HG03064 (cell line): ENCODE data around the gene MIA.
"Not testable (repeated sequence)": the region's sequence is repeated elsewhere in the genome, so short reads cannot be mapped to it uniquely, and the experiment has no call there.

Experiments
- ATAC-seq: cut with Tn5 transposase; IDR thresholded peaks from one replicate; pipeline ENCODE4 v1.9.1; 2021; ENCODE audit warnings: low read depth; ENCODE audit not compliant: unreplicated experiment

The MIA gene

DNA sequence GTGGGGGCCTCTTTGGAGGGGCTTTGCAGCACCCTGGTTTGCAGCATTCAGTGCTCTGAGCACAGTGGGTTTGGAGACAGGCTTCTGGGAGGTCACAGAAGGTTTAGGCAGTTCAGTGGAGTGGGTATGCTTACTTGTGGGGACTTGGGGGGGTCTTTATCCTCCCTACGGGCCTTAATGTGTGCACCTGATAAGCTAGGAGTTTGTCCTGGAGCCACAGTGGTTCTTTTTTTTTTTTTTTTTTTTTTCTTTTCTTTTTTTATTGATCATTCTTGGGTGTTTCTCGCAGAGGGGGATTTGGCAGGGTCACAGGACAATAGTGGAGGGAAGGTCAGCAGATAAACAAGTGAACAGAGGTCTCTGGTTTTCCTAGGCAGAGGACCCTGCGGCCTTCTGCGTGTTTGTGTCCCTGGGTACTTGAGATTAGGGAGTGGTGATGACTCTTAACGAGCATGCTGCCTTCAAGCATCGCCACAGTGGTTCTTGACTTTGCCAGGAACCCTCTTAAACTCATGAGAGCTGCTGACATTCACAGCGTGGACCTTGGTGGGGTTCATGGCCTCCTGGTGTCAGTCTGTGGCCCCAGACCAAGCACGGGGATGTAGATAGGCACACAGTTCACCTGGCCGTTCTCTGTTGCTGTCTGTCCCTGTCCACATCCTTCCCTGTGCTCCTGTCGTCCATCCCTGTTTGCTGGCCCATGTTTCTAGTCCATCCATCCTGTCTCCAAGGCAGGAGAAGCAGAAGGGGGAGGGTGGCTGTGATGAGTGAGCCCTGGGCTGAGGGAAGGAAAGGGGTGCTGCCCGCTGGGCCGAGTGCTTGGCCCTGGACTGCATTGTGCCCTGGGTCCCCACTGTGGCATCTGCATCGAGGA lies 26.3 kb downstream of the MIA start:
- ATAC-seq, result no peak

DNA sequence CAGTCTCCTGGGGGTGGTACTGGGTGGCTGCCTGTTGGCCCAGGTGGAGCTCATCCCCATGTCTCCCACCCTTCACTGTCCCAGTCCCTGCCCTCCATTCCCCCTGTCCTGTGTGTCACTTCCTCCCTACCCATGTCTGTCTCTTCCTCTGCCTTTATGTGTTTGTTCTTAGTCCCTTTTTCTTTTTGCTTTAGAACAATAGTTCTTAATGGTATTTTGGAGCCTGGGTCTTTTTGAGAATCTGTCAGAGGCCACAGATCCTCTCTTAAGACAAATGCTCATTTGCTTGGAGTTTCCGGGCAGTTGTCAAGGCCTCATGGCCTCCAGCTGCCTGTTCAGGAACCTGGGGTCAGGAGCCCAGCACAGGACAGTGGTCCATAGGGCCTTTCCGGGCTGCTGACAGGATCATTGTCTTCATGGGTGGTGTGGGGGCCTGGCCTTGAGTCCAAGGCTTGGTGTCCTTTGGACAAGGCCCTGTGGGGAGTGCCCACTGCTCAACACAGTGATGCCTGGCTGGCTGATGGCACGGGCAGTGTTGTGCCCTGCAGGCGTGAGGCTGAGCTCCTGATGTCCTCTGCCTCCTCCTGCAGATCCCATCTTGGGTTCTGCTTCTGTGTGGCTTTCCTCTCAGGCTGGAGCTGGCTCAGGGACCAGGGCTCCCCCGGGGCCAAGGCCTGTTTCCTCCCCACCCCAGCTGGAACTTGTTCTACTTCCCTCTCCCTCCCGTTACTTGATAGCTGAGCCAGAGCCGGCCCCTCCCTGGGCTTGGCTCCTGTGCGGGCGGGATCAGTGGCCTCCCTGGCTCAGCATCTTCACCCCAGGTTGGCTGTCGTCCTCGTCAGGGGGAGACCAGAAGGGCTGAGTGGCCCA lies 27.2 kb downstream of the MIA start:
- no peak for ATAC-seq

DNA sequence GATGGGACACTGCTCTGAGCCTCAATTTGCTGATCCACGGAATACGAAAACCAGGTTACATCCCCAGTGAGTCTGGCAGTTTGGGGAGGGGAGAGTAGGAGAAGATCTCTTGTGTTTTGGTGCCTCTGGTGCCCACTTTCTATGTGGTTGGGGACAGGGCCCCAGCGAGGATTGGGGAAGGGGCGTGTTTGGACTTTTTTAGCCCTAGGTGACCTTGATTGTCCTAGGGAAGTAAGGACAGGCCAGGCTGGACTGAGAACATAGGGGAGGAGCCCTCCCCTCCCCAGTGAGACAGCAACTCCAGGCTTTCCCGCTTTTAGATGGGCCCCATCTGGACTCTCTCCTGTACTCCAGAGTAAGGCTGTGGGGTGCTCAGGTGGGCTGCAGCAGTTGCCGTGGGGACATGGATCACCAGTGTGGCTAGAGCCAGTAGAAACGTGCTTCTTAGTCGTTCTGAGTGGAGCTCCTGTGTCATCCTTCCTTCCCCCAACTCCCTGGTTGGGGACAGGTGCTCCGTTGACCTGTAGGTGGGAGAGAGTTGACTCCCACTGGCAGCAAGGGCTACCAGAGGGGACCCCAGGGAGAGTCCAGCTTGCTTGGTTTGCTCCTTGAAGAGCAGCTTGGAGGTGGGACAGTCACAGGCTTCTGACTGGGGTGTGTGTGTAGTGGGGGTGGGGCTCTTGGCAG lies 28.0 kb downstream of the MIA start:
- no peak for ATAC-seq

DNA sequence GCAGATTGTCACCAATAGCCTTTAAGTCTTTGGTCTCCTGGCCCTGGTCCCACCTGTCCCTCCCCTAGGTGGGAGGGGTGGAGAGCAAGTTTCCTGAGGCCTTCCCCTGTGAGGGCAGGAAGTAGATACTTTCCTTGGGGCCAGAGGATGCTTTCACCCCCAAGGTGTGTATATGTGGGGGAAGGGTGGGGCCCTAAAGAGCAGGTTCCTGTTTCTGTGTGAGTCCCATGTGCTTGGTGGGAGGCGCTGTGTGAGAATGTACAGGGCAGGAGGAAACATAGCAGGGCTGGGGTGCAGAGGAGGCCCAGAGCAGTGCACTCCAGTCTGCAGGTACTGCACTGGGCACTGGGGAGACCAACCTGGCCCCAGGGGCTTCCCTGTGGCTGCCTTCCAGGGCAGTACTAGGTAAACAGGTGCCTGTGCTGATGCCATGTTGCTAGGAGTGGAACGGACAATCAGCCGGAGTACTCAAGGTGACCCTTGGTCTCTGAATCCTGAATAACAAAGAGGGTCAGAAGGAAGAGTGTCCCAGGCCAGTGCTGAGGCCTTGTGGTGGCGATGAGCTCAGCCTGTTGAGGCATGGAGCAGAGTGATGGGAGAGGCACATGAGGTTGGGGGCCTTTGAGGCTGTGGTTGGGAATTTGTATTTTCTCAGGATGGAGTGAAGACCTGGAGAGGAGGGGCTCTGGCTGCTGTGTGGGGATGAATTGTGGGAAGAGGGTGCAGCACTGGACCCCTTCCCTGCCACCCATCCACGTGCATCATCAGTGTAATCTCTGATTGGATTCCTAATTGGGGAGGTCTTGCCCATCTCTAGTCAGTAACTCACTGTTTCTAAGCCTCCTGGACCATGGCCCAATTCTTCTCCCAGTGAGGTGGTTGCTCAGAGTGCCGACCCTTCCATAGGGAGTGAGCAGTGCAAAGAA lies 28.8 kb downstream of the MIA start:
- no peak for ATAC-seq

DNA sequence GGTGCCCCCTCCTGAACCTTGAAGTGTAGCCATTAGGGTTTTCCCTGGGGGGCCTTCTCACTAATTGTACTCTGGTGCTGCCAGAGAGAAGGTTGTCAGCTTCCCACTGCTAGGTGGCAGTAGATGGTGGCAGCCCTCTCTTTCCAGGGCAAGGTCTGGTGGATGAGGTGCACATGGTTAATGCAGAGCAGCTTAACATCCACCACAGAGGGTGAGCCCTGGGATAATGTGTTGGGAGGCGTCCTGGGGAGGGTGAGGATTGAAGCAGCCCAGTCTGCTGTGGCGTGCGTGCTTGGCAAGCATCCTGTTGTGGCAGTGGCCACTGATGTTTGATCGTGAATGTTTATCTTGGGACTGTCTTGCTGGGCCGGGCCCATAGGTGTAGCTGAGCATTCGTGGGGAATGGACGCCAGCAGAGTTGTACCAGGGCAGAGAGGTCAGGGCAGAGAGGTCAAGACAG lies 29.5 kb downstream of the MIA start:
- no peak for ATAC-seq

DNA sequence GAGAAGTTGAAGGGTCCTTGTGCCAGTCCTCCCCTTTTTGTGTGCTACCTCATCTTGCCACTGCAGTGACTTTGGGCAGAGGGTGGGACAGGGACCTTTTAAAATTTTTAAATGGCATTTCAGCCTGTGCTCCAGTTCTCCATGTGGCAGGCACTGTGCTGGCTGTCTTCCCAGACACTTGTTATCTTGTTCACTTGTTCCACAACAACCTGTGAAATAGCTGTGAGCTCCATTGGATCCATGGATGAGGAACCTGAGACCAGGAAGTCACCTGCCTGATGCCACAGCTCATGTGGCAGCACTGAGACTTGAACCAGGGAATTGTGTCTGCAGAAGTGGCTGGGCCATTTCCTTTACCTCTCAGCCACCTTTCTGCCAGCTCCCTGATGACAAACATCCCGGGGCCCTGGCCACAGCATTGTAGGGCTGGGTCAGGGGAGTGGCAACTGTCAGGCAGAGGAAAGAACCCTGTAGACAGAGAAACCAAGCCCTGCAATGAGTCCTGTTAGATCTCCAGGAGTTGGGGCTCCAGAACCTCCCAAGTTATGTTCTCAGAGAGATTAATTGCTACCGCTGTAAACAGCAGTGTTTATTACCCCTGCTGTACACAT lies 30.0 kb downstream of the MIA start:
- ATAC-seq, result no peak

DNA sequence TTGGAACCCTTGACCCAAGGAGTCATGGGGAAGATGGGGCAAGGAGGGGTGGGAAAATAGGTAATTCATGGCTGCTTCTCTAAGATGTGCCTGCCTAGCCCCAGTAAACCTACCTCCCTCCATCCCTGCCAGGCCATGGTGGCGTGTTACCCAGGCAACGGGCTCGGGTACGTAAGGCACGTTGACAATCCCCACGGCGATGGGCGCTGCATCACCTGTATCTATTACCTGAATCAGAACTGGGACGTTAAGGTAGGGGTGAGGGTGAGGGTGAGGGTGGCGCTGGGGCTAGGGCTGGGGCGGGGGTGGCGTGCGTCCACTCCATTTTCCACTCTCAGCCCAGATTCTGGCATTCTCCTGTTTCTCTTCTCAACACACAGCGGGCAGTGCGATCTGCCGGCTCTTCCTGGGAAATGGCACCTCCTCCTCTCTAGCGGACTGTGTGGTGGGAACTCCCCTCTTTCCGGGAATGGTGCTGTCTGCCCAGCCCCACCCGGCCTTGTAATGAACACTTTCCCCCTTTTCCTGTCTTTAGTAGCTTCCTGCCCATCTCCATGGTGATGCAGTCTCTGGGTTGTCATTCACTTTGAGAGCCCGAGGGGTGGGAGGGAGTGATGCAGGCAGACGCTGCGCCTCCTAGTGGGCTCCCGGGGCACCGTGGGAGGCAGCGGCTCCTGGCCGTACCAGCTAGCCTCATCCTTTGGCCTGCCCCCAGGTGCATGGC lies 31.3 kb downstream of the MIA start:
- no peak for ATAC-seq

DNA sequence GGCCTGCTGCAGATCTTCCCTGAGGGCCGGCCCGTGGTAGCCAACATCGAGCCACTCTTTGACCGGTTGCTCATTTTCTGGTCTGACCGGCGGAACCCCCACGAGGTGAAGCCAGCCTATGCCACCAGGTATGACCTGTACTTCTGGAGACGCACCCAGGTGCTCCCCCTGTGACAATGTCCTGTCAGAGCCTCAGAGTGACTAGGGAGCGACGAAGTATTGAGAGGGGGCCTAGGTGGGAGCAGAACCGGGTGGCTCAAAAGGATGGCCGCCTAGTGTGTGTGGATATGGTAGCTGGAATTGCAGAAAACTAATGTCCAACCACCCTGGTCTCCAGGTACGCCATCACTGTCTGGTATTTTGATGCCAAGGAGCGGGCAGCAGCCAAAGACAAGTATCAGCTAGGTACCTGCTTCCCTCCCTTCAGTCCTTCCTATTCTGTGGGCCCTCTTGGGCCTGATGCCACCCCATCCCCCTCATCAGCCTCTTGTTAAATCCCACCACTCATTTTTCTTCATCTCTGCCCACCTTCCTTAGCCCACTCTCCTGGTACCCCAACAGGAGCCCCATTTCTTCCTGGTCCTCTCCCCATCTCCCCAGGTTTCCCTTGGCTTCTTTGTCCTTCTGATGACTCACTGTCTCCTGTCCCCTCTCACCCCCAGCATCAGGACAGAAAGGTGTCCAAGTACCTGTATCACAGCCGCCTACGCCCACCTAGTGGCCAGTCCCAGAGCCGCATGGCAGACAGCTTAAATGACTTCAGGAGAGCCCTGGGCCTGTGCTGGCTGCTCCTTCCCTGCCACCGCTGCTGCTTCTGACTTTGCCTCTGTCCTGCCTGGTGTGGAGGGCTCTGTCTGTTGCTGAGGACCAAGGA lies 32.1 kb downstream of the MIA start:
- ATAC-seq, result no peak

DNA sequence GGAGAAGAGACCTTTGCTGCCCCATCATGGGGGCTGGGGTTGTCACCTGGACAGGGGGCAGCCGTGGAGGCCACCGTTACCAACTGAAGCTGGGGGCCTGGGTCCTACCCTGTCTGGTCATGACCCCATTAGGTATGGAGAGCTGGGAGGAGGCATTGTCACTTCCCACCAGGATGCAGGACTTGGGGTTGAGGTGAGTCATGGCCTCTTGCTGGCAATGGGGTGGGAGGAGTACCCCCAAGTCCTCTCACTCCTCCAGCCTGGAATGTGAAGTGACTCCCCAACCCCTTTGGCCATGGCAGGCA lies 32.7 kb downstream of the MIA start:
- no peak for ATAC-seq

DNA sequence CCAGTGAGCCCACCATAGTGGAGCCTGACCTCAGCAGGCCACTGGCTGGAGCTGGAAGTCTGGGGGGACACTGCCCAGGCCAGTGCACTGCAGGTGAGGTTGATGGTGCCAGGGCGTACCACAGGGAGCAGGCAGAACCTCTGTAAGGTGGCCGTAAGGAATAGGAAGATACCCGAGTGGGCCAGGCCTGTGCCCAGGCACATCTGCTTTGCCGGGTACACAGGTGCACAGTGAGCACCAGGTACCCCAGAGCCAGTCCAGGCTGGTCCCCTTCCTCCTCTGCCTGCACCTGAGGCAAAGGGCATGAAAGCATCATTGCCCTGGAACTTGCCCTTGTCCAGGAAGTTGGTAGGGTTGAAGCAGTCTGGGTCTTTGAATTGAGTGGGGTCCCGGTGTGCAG lies 33.2 kb downstream of the MIA start:
- ATAC-seq, result no peak

DNA sequence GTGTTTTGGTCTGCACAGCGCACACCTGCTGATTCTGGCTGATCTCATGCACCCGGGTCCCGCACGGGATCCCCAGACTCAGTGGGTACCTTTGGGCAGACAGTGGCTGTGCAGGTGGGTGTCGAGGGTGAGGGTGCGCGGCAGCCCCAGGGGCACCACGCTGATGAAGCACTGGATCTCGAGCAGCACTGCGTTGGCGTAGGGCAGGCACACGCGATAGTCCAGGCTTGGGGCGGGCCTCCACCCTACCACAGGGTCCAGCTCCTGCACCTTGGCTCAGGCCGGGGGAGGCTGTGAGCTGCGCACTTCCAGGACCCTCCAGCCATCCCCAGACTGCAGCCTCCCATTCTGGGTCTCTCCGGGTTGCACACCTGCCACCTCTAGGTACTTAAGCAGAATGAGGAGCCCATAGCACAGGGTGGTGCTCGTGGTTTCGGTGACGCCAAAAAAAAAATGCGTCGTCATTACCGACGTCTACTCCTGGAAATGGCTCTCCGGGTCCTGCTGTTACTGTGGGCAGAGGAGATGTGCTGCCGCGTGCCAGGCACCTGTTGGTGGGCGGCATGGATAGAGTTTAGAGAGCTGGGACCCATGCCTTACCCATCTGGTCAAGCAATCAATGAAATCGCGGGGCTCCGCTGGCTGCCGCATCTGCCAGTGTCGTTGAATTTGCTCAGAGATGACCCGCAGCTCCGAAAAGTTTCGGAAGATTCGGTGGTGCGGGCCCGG lies 34.2 kb downstream of the MIA start:
- ATAC-seq, result no peak

DNA sequence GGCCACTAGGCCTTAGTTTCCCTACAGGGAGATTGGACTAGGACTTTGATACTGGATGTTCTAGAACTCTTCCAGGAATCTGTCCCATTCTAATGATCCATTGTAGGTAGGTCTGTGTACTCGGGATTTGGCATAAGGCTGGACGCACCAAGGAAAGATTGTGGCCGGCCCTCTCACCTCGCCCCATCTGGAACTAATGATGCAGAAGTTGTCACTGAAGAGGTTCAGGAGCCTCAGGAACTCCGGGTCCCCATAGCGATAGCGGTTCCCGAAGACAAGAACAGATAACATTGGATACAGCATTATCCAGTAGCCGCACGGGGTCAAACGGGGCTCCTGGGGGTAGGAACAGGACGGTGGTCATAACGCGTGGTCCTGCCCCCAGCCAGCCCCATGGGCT lies 34.8 kb downstream of the MIA start:
- no peak for ATAC-seq

DNA sequence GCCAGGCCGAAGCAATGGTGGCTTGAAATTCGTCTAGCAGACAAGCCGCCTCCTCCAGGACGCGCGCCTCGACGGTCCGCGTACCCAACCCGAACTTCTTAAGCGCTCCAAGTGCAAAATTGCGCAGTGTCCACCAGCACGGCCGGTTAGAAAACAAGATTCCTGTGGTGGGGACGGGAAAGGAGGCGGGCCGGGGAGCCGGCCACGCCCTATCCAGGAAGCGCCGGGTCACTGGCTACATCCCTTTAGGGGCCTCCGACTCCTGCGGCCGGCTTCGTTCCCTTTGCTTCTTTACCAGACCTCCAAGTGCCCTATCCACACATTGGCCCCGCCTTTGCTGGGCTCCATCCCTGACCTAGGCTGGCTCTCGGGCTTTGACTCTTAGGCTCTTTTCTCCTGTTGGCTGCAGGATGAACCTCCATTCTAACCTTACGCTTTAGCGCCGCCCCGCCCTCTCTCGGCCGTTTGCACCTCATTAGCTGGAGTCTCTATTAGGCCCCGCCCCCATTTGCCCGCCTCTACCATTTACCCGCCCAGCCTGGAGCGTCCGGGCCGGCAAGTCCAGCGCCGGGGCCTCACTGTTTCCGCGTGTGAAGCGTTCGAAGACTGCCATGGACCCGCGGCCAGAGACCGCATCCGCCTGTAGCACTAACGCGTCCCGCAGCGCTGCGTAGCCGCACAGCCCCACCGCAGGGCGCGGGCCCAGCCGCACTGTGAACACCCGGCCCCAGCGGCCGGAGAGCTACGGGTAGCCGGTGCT lies 35.5 kb downstream of the MIA start:
- ATAC-seq, result peak; percentile 57

DNA sequence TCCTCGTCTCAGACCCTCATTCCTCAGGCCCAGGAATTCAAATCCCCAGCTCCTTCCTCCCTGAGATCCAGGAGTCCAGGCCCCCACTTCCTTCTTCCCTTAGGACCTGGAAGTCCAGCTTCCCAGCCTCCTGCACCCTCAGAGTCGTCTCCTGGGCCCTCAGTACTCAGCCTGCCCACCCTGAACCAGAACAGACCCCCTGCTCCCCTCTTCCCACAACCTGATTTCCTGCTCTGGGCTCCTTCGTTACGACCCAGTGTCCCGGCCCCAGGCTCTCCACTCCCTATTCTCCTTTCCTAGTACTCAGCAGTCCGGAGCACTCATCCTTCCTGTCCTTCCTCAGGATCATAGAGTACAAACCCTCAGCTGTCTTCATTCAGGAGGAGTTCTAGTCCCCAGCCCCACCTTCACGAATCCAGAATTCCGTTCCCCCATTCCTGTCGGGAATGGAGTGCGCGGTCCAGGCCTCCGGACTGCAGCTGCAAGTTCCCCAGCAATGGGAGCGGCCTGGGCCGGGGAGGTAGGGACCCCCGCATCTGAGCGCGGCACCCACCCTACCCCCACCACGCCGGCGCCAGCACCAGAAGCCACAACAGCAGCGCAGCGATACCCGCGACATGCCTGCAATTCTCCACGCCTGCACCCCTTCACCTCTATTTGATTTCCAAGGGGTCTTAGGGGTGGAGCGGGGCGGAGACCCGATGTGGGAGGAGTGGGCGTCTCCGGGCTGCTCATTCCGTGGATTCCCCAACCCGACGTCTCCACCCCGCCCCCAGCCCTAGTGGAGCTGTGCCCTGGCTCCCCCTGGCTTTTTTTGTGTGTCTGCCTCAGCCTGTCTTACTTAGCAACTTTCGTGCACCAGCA lies 36.4 kb downstream of the MIA start:
- ATAC-seq, result no peak

DNA sequence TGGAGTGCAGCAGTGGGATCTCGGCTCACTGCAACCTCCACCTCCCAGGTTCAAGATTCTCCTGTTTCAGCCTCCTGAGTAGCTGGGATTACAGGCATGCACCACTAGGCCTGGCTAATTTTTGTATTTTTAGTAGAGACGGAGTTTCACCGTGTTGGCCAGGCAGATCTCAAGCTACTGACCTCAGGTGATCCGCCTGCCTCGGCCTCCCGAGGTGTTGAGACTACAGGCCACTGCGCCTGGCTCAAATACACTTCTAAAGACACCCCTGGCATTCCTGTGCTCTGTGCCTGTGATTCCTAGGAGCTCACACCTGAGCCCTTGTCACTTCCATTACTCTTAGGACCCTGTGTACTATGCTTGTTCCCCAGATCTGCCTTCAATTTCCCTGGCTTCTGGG lies 37.2 kb downstream of the MIA start:
- not testable (repeated sequence) for ATAC-seq

DNA sequence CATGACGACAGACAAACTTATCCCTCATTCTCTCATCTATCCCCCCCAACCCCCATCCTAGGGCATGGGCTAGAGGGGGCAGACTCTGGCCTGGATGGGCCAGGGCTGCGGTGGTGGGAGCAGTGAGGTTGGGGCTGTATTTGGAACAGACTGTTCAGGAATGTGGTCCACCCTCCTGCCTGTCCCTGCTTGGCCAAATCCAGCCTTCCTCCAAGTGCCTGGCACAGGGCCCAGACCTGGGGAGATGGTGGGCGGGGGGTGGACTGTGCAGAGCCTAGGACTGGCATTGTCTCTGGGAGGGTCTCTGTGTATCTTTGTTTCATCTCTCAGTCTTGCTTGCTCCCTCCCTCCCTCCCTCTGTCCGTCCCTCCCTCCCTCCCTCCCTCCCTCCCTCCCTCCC lies 37.9 kb downstream of the MIA start:
- ATAC-seq, result no peak
